Panc1 (cell line): Measurements from ENCODE around the gene NOC2L. TPM values are rescaled to one million over a fixed set of nuclear protein-coding genes. Genes with fewer than 3 reads are reported as not detected.

ENCODE experiments used
- ATAC-seq: fragments of 200-7000 bp; cut with Tn5 transposase; 2 replicates; pipeline ENCODE4 v1.9.1; 2020; ENCODE audit warnings: mild to moderate bottlenecking, moderate library complexity
- BruUV-seq: library from RNA; stranded (reverse); fragments of 400-500 nt; replicated peaks from 2 replicates; lab custom pipeline; 2021; lab: Mats Ljungman, UMichigan
- CTCF ChIA-PET: fragments of 300-600 bp; sonication (Branson Sonifier 250); formaldehyde crosslinking; loops from one replicate; lab custom pipeline; 2022; ENCODE audit warnings: antibody characterized with exemption; lab: Charles Lee
- POLR2A ChIA-PET: fragments of 300-600 bp; sonication (Branson Sonifier 250); formaldehyde crosslinking; loops from one replicate; lab custom pipeline; 2022; ENCODE audit warnings: antibody characterized with exemption; lab: Charles Lee
- DNase-seq: peaks from one replicate; pipeline ENCODE4 v3.0.0-alpha.2; 2010; ENCODE audit warnings: low read depth, low spot score
- H3K27ac ChIP-seq: 2 replicates; pipeline ENCODE4 v1.5.1; 2011; ENCODE audit warnings: mild to moderate bottlenecking, low read length, inconsistent platforms
- H3K27me3 ChIP-seq: fragments of 200-500 bp; sonication (Bioruptor generic); 2 replicates; pipeline ENCODE4 v1.6.0; 2014; ENCODE audit warnings: low read length, inconsistent platforms; ENCODE audit not compliant: control insufficient read depth, insufficient read depth
- H3K36me3 ChIP-seq: fragments of 200-500 bp; sonication (Bioruptor generic); 2 replicates; pipeline ENCODE4 v1.5.1; 2014; ENCODE audit warnings: inconsistent platforms, mild to moderate bottlenecking, low read length, moderate library complexity; ENCODE audit not compliant: control insufficient read depth, insufficient read depth
- H3K4me1 ChIP-seq: 2 replicates; pipeline ENCODE4 v1.5.1; 2011; ENCODE audit warnings: inconsistent platforms, mild to moderate bottlenecking, low read length, moderate library complexity; ENCODE audit not compliant: control insufficient read depth, insufficient read depth
- H3K4me3 ChIP-seq, 2 experiments: 2 replicates each; pipeline ENCODE4 v1.5.1; 2011 to 2012; ENCODE audit warnings: low read depth in 2 of 2, low read length in 2 of 2, mild to moderate bottlenecking in 2 of 2, inconsistent platforms in 1 of 2, moderate library complexity in 1 of 2
- H3K9me3 ChIP-seq: fragments of 200-500 bp; sonication (Bioruptor generic); 2 replicates; pipeline ENCODE4 v1.5.1; 2014; ENCODE audit warnings: low read depth, mild to moderate bottlenecking, inconsistent platforms, low read length, moderate library complexity; ENCODE audit not compliant: control insufficient read depth, insufficient read depth
- CTCF ChIP-seq: fragments of 450-650 bp; IDR thresholded peaks from 2 replicates; pipeline ENCODE4 v1.5.1; 2017; ENCODE audit warnings: mild to moderate bottlenecking
- POLR2AphosphoS5 ChIP-seq: IDR thresholded peaks from 2 replicates; pipeline ENCODE4 v1.6.1; 2012; ENCODE audit warnings: mild to moderate bottlenecking, low read depth, low read length, moderate library complexity
- REST ChIP-seq, 2 experiments: IDR thresholded peaks; 2 replicates each; pipeline ENCODE4 v1.6.1; 2011 to 2012; ENCODE audit warnings: low read depth in 2 of 2, control low read depth in 1 of 2, low read length in 1 of 2, mild to moderate bottlenecking in 1 of 2, moderate library complexity in 1 of 2; ENCODE audit not compliant: insufficient read depth in 1 of 2
- SIN3A ChIP-seq: IDR thresholded peaks from 2 replicates; pipeline ENCODE4 v1.6.1; 2012; ENCODE audit warnings: low read depth, mild to moderate bottlenecking, low read length, moderate library complexity, borderline replicate concordance; ENCODE audit not compliant: insufficient read depth
- TCF7L2 ChIP-seq: IDR thresholded peaks from 2 replicates; pipeline ENCODE4 v1.6.1; 2011; ENCODE audit warnings: mild to moderate bottlenecking, low read depth, low read length, inconsistent platforms
- in situ Hi-C: cut with HindIII; loops from 2 replicates; pipeline ENCODE4 v1.10.0; 2016; ENCODE audit warnings: low sequenced_read_pairs, low pct_unique_long_range_greater_than_20kb
- intact Hi-C: fragments of 100-400 bp; cut with micrococcal nuclease; formaldehyde crosslinking; loops from one replicate; pipeline ENCODE4 v1.10.0; 2022; ENCODE audit not compliant: unreplicated experiment
- total RNA-seq: library from RNA; stranded (reverse); gene quantifications from one replicate; pipeline ENCODE4 v1.2.1, GENCODE V29; 2021; ENCODE audit not compliant: unreplicated experiment

NOC2L gene
- total RNA-seq, 1 experiment from 2014 or later = 193 TPM

- H3K9me3 ChIP-seq = no peaks in the 10 kb centered on the region
- ChIA-PET POLR2A (interaction anchor here (0.6 kb wide), 1 partner anchor 63 kb away, joined by 6 read pairs; no protein-coding TSS in a partner anchor), CTCF (no interaction called here)
- DNase-seq = no peak
- no peak overlapping the region for H3K4me3 ChIP-seq
- no peak overlapping the region for H3K27ac ChIP-seq
- H3K4me1 ChIP-seq = peaks cover 7% of the 10 kb centered on the region
- H3K36me3 ChIP-seq = peaks cover 17% of the 10 kb centered on the region
- in situ Hi-C loops = no loop called here
- TF ChIP-seq POLR2AphosphoS5 = no peak
- no peaks in the 10 kb centered on the region for H3K27me3 ChIP-seq
- ATAC-seq = no peak
- intact Hi-C loops = no loop called here
- BruUV-seq = no TSS peak
These were observed 3.6 kb downstream of the NOC2L start for GRCh38 chr1:955474-955873.

- in situ Hi-C loops = no loop called here
- intact Hi-C loops = no loop called here
These were observed 4.1 kb downstream of the NOC2L start for GRCh38 chr1:954927-955326.

More at GRCh38 chr1:954927-955326, 4.1 kb downstream of the NOC2L start:
- CTCF ChIA-PET = no interaction called here
- no TSS peak for BruUV-seq
- no peaks in the 10 kb centered on the region for H3K9me3 ChIP-seq
- no peaks in the 10 kb centered on the region for H3K27me3 ChIP-seq
- ATAC-seq = no peak
- H3K27ac ChIP-seq = no peak overlapping the region
- no peak for DNase-seq
- H3K4me1 ChIP-seq = peaks cover 7% of the 10 kb centered on the region
- H3K36me3 ChIP-seq = peaks cover 17% of the 10 kb centered on the region
- no peak overlapping the region for H3K4me3 ChIP-seq
- POLR2A ChIA-PET = interaction anchor here (0.7 kb wide), 1 partner anchor 12 kb away, joined by 4 read pairs; no protein-coding TSS in a partner anchor
- TF ChIP-seq POLR2AphosphoS5 = no peak
- no peak for TF ChIP-seq TCF7L2
- no peak for TF ChIP-seq REST (IDR thresholded peaks at IDR 0.05; ENCODE audit: insufficient read depth in 1 of 2, low read depth in 2 of 2, low read length in 1 of 2)
- TF ChIP-seq SIN3A = no peak
- no peak for TF ChIP-seq CTCF
